NCI-H748 (cell line): ENCODE measurements around the gene NDFIP2.

Experiments
- DNase-seq: peaks from one replicate; lab custom pipeline; 2025; ENCODE audit not compliant: unreplicated experiment; lab: John Stamatoyannopoulos, UW

NDFIP2 gene

GRCh38 chr13:79492918-79493594 is 12.1 kb downstream of the NDFIP2 start:
- DNase-seq, result no peak

DNA sequence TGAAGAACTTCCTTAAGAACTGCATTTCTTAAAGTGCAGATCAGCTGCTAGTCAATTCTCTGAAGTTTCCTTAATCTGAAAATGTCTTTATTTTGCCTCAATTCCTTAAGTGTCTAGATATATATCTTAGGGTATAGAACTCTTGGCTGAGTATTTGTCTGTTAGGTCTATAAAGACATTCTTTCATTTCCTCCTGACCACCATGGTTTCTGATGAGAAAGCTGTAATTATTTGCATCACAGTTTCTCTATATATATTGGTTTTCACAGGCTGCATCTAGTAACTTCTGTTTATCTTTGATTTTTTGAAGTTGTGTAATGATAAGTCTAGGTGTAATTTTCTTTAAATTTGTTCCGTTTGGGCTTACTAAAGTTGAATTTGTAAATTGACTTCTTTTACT is 15.2 kb downstream of the NDFIP2 start:
- DNase-seq, result no peak

GRCh38 chr13:79497064-79497463 is 16.1 kb downstream of the NDFIP2 start:
- no peak for DNase-seq

- DNase-seq, result no peak
Observed at GRCh38 chr13:79497852-79498251, 16.9 kb downstream of the NDFIP2 start.

GRCh38 chr13:79500829-79501228 is 19.9 kb downstream of the NDFIP2 start:
- DNase-seq, result no peak

- DNase-seq, result no peak
Observed at GRCh38 chr13:79501538-79502232, 20.7 kb downstream of the NDFIP2 start.

DNA sequence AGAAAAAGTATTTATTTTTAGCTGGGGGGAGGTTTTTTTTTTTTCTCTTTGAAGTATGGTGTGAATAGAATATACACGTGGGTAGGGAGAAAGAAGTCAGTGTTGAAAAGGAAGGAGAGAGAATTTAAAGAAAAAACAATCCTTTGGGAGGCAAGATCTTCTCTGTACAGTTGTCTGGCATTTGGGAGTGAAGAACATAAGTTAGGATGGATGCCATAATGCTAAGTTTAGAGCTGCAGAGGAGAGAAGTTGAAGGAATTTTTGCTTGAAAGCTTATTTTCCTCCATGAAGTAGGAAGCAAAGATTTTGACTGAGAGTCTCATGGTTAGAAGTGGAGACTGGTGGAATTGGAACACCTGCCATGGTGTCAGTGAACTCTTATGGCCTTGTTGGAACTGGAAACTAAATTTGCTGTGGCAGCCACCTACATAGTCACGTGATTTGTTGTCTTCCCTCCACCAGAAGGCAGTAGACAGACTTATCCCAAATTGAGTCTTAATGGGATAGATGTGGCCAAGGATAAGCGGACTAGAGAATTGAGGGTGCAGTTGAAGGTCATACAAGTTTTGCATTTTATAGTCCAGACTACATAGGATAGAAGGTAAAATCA is 22.0 kb downstream of the NDFIP2 start:
- no peak for DNase-seq

- DNase-seq, result no peak
Observed at GRCh38 chr13:79503473-79504017, 22.6 kb downstream of the NDFIP2 start.

GRCh38 chr13:79508224-79508961 is 27.4 kb downstream of the NDFIP2 start:
- no peak for DNase-seq

- DNase-seq, result no peak
Observed at GRCh38 chr13:79511611-79512010, 30.7 kb downstream of the NDFIP2 start.

GRCh38 chr13:79512950-79513349 is 32.0 kb downstream of the NDFIP2 start:
- DNase-seq, result no peak

DNA sequence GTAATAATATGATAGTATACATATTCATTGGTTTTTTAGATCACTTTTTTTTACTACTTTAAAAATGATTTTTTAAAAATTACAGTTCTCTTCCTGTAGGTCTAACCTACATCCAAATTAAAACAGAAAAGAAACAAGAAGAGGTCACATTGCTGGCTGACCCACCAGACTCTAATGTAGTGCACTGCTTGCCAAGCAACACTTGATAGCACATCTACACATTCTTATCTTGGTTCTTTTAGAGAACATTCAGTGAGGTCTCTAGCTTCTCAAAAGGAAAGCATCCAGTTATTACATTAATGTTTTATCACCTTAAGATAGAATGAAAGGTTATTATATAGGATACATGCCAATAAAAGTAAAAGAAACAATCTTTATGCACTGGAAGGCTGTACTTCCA is 35.6 kb downstream of the NDFIP2 start:
- DNase-seq, result no peak

- DNase-seq, result no peak
Observed at GRCh38 chr13:79519255-79519654, 38.3 kb downstream of the NDFIP2 start.

DNA sequence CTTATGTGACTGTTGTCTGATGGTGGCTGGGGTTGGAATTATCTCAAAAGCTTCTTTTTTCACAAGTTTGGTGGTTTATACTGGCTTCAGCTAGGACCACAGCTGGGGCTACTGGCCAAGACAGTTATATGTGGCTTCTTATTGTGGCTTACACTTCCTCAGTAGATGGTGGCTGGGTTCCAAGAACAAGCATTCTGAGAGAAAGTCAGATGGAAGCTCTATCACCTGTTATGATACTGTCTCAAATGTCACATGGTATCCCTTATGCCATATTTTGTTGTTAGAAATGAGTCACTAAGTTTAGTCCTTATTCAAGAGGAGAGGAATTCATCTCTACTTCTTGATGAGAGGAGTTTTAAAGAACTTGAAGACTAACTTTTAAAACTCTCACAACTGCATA is 41.6 kb downstream of the NDFIP2 start:
- no peak for DNase-seq

- DNase-seq, result no peak
Observed at GRCh38 chr13:79525064-79525857, 44.3 kb downstream of the NDFIP2 start.

DNA sequence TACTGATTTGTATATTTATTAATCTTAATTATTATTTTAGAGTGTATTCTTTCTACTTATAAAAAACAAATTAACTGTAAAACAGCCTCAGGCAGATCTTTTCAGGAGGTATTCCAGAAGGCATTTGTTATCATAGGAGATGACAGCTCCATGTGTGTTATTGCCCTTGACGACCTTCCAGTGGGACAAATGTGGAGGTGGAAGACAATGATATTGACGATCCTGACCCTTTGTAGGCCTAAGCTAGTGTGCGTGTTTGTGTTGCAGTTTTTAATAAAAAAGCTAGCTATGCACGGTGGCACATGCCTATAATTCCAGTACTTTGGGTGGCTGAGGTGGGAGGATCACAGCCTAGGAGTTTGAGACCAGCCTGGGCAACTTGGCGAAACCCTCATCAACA is 46.7 kb downstream of the NDFIP2 start:
- no peak for DNase-seq

GRCh38 chr13:79528356-79528755 is 47.4 kb downstream of the NDFIP2 start:
- no peak for DNase-seq

GRCh38 chr13:79528759-79529191 is 47.8 kb downstream of the NDFIP2 start:
- DNase-seq, result no peak

DNA sequence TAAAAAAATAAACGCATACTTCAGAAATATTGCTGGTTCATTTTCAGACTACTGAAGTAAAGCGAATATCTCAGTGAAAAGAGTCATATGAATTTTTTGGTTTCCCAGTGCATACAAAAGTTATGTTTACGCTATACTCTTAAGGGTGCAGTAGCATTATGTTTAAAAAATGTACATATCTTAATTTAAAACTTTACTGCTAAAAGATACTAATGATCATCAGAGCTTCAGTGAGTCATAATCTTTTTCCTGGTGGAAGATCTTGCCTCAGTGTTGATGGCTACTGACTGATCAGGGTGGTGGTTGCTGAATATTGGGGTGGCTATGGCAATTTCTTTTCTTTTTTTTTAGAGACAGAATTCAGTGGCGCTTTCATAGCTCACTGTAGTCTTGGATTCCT is 48.9 kb downstream of the NDFIP2 start:
- DNase-seq, result no peak

- DNase-seq, result no peak
Observed at GRCh38 chr13:79530270-79530669, 49.3 kb downstream of the NDFIP2 start.
